Neural progenitor cell (in vitro differentiated cells): Measurements from ENCODE around the gene TNRC6C. TPM values are rescaled to one million over a fixed set of nuclear protein-coding genes. Genes with fewer than 3 reads are reported as not detected.

Source experiments
- DNase-seq: peaks from one replicate; pipeline ENCODE4 v3.0.0-alpha.2; 2016; ENCODE audit warnings: low spot score
- H2AFZ ChIP-seq: fragments of 200-600 bp; sonication (generic); replicated peaks from 2 replicates; pipeline ENCODE4 v1.6.1; 2016; ENCODE audit warnings: antibody characterized with exemption
- H3F3A ChIP-seq: fragments of 200-600 bp; sonication (generic); 2 replicates; pipeline ENCODE4 v1.6.1; 2016; ENCODE audit warnings: antibody characterized with exemption, low read depth
- H3K27ac ChIP-seq: fragments of 200-600 bp; sonication (generic); 2 replicates; pipeline ENCODE4 v1.5.1; 2016; ENCODE audit warnings: mild to moderate bottlenecking
- H3K27me3 ChIP-seq: fragments of 200-600 bp; sonication (generic); 2 replicates; pipeline ENCODE4 v1.6.1; 2016; ENCODE audit warnings: mild to moderate bottlenecking, moderate library complexity
- H3K36me3 ChIP-seq: fragments of 200-600 bp; sonication (generic); 2 replicates; pipeline ENCODE4 v1.5.1; 2016
- H3K4me1 ChIP-seq: fragments of 200-600 bp; sonication (generic); 2 replicates; pipeline ENCODE4 v1.6.1; 2016; ENCODE audit warnings: mixed run types
- H3K4me2 ChIP-seq: fragments of 200-600 bp; sonication (generic); 2 replicates; pipeline ENCODE4 v1.6.1; 2016
- H3K4me3 ChIP-seq: fragments of 200-600 bp; sonication (generic); 2 replicates; pipeline ENCODE4 v1.5.1; 2016
- H3K79me2 ChIP-seq: fragments of 200-600 bp; sonication (generic); 2 replicates; pipeline ENCODE4 v1.6.1; 2016; ENCODE audit warnings: low read depth
- H3K9ac ChIP-seq: fragments of 200-600 bp; sonication (generic); 2 replicates; pipeline ENCODE4 v1.6.1; 2016
- H3K9me3 ChIP-seq: fragments of 200-600 bp; sonication (generic); 2 replicates; pipeline ENCODE4 v1.5.1; 2016; ENCODE audit warnings: low read depth
- H4K20me1 ChIP-seq: fragments of 200-600 bp; sonication (generic); 2 replicates; pipeline ENCODE4 v1.6.1; 2016; ENCODE audit warnings: low read depth
- H3K27ac Mint-ChIP-seq: 3 replicates; pipeline ENCODE4 v1.8.0; 2021; ENCODE audit warnings: mixed read lengths
- H3K27me3 Mint-ChIP-seq: 2 replicates; pipeline ENCODE4 v1.8.0; 2022; ENCODE audit warnings: low read depth, mild to moderate bottlenecking, inconsistent platforms, moderate library complexity, mixed read lengths; ENCODE audit not compliant: insufficient read depth
- H3K36me3 Mint-ChIP-seq: 3 replicates; pipeline ENCODE4 v1.8.0; 2021; ENCODE audit warnings: mixed read lengths
- H3K4me1 Mint-ChIP-seq: 3 replicates; pipeline ENCODE4 v1.8.0; 2021; ENCODE audit warnings: mixed read lengths
- H3K4me3 Mint-ChIP-seq: 3 replicates; pipeline ENCODE4 v1.8.0; 2021; ENCODE audit warnings: mild to moderate bottlenecking, moderate library complexity, mixed read lengths
- H3K9me3 Mint-ChIP-seq: 3 replicates; pipeline ENCODE4 v1.8.0; 2020; ENCODE audit warnings: mixed read lengths
- EZH2 ChIP-seq: fragments of 200-600 bp; sonication (generic); IDR thresholded peaks from 2 replicates; pipeline ENCODE4 v1.6.1; 2017; ENCODE audit warnings: antibody characterized with exemption, mild to moderate bottlenecking, moderate library complexity
- EZH2phosphoT487 ChIP-seq: fragments of 200-600 bp; sonication (generic); IDR thresholded peaks from 2 replicates; pipeline ENCODE4 v1.6.1; 2017; ENCODE audit warnings: antibody characterized with exemption
- total RNA-seq: library from RNA; depleted of rRNA; stranded (reverse); fragments of >200 nt; gene quantifications from 2 replicates; pipeline ENCODE4 v1.2.3, GENCODE V29; 2015; ENCODE audit warnings: low replicate concordance
- TF ChIP-seq, protein P1 (sequence below): fragments of 200-600 bp; sonication (generic); IDR thresholded peaks from 2 replicates; pipeline ENCODE4 v1.5.1; 2017; ENCODE audit warnings: antibody characterized with exemption, mild to moderate bottlenecking

Gene TNRC6C
- total RNA-seq, 1 donor from 2014 or later: 14.9 TPM

DNA sequence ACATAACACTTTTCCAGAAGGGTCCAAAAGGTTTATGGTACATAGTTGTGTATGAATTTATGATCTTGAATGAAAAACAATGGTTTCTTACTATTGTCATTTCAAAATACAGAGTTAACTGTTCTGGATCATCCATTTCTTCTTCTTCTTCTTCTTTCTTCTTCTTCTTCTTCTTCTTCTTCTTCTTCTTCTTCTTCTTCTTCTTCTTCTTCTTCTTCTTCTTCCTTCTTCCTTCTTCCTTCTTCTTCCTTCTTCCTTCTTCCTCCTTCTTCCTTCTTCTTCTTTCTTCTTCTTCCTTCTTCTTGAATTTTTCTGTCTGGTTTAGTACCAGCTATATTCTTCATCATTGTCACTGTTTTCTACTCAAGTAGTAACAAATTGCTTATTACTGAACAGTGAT is 47.8 kb downstream of the TNRC6C start:
- Mint-ChIP-seq H3K27ac (no peak overlapping the region), H3K4me1 (peaks cover 9% of the 10 kb centered on the region), H3K36me3 (peaks cover 18% of the 10 kb centered on the region), H3K4me3 (no peak overlapping the region), H3K27me3 (no peaks in the 10 kb centered on the region), H3K9me3 (no peaks in the 10 kb centered on the region)
- Histone ChIP-seq H3K4me2 (no peak overlapping the region), H3K9ac (no peak overlapping the region), H3K79me2 (peaks cover 25% of the 10 kb centered on the region), H3K36me3 (peaks cover 18% of the 10 kb centered on the region), H3K27me3 (no peaks in the 10 kb centered on the region), H3K4me1 (peaks cover under 1% of the 10 kb centered on the region), H3K9me3 (no peaks in the 10 kb centered on the region), H3K27ac (no peak overlapping the region), H4K20me1 (peaks cover 28% of the 10 kb centered on the region), H3K4me3 (no peak overlapping the region), H3F3A (peaks cover 4% of the 10 kb centered on the region), H2AFZ (no peak overlapping the region)
- TF ChIP-seq EZH2 (no peak), EZH2phosphoT487 (no peak)
- TF ChIP-seq, protein P1, sequence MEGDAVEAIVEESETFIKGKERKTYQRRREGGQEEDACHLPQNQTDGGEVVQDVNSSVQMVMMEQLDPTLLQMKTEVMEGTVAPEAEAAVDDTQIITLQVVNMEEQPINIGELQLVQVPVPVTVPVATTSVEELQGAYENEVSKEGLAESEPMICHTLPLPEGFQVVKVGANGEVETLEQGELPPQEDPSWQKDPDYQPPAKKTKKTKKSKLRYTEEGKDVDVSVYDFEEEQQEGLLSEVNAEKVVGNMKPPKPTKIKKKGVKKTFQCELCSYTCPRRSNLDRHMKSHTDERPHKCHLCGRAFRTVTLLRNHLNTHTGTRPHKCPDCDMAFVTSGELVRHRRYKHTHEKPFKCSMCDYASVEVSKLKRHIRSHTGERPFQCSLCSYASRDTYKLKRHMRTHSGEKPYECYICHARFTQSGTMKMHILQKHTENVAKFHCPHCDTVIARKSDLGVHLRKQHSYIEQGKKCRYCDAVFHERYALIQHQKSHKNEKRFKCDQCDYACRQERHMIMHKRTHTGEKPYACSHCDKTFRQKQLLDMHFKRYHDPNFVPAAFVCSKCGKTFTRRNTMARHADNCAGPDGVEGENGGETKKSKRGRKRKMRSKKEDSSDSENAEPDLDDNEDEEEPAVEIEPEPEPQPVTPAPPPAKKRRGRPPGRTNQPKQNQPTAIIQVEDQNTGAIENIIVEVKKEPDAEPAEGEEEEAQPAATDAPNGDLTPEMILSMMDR: no peak
- DNase-seq: no peak

DNA sequence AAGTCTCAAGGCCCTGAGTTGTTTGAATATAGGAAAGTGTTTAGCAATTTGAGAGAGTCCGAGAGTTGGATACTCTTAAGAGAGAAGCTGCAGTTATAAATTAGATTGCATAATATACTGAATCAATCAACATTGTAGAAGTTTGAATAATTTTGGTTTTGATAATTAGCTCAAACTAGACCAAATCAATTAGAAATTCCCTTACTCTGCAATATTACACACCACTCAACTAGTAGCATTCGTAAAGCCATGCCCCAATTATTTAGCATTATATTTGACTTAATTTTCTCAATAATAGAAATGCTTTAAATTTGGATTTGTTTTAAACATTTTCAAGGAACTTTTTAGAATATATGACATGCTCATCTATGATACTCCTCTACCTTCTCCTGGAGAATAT is 49.1 kb downstream of the TNRC6C start:
- Histone ChIP-seq H3K4me3 (no peak overlapping the region), H3F3A (peaks cover 7% of the 10 kb centered on the region), H3K27ac (no peak overlapping the region), H3K79me2 (peaks cover 12% of the 10 kb centered on the region), H3K36me3 (peaks cover 18% of the 10 kb centered on the region), H3K4me1 (no peaks in the 10 kb centered on the region), H3K9me3 (no peaks in the 10 kb centered on the region), H2AFZ (no peak overlapping the region), H3K4me2 (no peak overlapping the region), H4K20me1 (peaks cover 16% of the 10 kb centered on the region), H3K27me3 (no peaks in the 10 kb centered on the region), H3K9ac (no peak overlapping the region)
- DNase-seq: no peak
- no peaks in the 10 kb centered on the region for H3K9me3 Mint-ChIP-seq
- no peaks in the 10 kb centered on the region for H3K27me3 Mint-ChIP-seq
- no peak overlapping the region for H3K27ac Mint-ChIP-seq
- H3K4me3 Mint-ChIP-seq: no peak overlapping the region
- TF ChIP-seq, protein P1: no peak
- no peak for TF ChIP-seq EZH2phosphoT487
- no peak for TF ChIP-seq EZH2
- H3K36me3 Mint-ChIP-seq: peaks cover 18% of the 10 kb centered on the region
- H3K4me1 Mint-ChIP-seq: peaks cover 8% of the 10 kb centered on the region

DNA sequence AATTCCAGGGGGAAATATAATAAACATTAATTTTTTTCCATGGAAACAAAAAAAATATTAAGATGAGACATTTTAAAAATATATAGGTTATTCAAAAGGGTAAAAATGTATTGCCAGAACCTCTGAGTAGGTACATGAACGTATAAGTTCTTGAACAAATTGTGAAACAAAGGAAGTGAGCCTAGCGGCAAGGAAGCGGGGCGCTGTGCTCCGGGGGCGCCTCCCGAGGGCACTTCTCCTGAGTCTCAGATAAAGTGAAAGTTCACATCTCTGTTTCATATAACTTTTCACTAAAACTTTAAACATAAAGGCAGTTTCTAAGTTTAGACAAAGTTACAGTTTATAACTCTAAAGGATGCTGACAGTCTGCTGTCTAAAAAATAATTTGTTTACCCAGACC is 52.3 kb downstream of the TNRC6C start:
- Histone ChIP-seq H3K36me3 (peaks cover 4% of the 10 kb centered on the region), H3K79me2 (no peaks in the 10 kb centered on the region), H3K27ac (no peak overlapping the region), H3K27me3 (no peaks in the 10 kb centered on the region), H2AFZ (no peak overlapping the region), H4K20me1 (peaks cover 5% of the 10 kb centered on the region), H3K9ac (no peak overlapping the region), H3F3A (peaks cover 7% of the 10 kb centered on the region), H3K4me2 (no peak overlapping the region), H3K9me3 (no peaks in the 10 kb centered on the region), H3K4me3 (no peak overlapping the region), H3K4me1 (no peaks in the 10 kb centered on the region)
- peaks cover 14% of the 10 kb centered on the region for H3K36me3 Mint-ChIP-seq
- DNase-seq: no peak
- TF ChIP-seq, protein P1: no peak
- no peak for TF ChIP-seq EZH2phosphoT487
- TF ChIP-seq EZH2: no peak
- H3K4me1 Mint-ChIP-seq: peaks cover 8% of the 10 kb centered on the region
- H3K27me3 Mint-ChIP-seq: no peaks in the 10 kb centered on the region
- no peak overlapping the region for H3K27ac Mint-ChIP-seq
- H3K9me3 Mint-ChIP-seq: no peaks in the 10 kb centered on the region
- no peak overlapping the region for H3K4me3 Mint-ChIP-seq
